Sigmoid colon (tissue), 4 donors: ENCODE measurements around the gene PLEKHG2.

ENCODE experiments used
- CTCF ChIP-seq, 4 experiments: fragments of 450-650 bp in 3 of 4; fragments of 200-600 bp in 1 of 4; IDR thresholded peaks; one replicate each; pipeline ENCODE4 v1.5.1; 2016 to 2019; ENCODE audit warnings: antibody characterized with exemption in 4 of 4, mild to moderate bottlenecking in 3 of 4, moderate library complexity in 2 of 4
- EP300 ChIP-seq, 4 donors: sonication (generic); formaldehyde crosslinking; IDR thresholded peaks; one replicate each; pipeline ENCODE4 v1.6.1; 2017; ENCODE audit warnings: antibody characterized with exemption in 4 of 4
- POLR2A ChIP-seq, 2 donors: fragments of 450-650 bp; IDR thresholded peaks; one replicate each; pipeline ENCODE4 v1.6.1; 2016; ENCODE audit warnings: antibody characterized with exemption in 2 of 2, mild to moderate bottlenecking in 2 of 2, moderate library complexity in 2 of 2
- POLR2AphosphoS5 ChIP-seq, 4 donors: sonication (generic); formaldehyde crosslinking; IDR thresholded peaks; one replicate each; pipeline ENCODE4 v1.6.1; 2017; ENCODE audit warnings: antibody characterized with exemption in 4 of 4

DNA sequence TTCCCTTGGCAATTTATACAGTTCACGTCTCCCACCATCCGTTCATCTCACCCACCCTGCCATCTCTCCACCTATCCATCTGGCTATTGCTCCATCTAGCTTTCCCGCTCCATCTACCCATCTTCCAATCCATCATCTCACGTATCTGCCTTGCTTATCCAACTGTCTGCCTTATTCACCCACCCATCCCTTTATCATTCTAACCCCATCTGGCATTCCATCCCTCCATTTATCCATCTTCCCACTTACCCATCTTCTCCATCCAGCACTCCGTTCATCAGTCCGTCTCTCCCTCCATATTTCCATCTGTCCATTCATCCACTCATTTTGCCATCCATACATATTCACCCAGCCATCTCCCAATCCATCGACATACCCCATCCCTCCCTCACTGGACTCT, 13.3 kb downstream of the PLEKHG2 start:
- TF ChIP-seq CTCF (IDR thresholded peaks at IDR 0.05), result no peak
- TF ChIP-seq POLR2A (IDR thresholded peaks at IDR 0.05), result no peak
- no peak for TF ChIP-seq EP300 (IDR thresholded peaks at IDR 0.05)
- TF ChIP-seq POLR2AphosphoS5 (IDR thresholded peaks at IDR 0.05), result no peak
